Amygdala (tissue), 56 donors: ENCODE results near the gene GTF3A.

Experiments
- DNase-seq, 56 donors: peaks; one replicate each; lab custom pipeline; 2025; lab: John Stamatoyannopoulos, UW

Gene GTF3A

DNA sequence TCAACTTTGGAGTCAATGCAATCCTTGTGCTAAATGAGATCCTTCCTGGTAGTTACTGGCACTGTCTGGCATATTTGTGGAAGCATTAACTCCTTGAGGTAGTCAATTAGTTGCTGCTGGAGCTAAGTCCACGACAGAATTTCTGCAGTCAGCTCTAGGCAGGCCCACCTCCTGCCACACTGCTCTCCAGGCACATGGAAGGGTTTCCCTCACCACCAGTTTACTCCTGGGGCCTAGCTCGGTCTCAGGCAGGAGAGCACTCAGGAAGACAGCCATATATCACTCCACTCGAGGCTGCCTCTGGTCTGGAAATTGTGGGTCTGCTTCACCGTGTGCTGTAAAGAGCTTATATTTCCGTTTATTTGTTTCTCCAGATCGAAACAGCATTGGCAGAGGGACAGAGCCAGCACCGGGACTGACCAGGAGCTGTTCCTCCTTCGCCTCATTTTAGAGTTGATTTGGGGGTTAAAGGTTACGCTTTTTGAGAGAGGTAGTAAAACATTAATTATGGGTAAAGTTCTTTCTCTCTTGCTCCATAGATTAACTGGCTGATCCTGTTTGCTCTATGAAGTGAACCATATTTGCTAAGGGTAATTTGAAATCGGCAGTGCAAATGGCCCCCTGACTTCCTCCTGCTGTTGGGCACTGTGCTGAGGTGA lies 20.6 kb upstream of the GTF3A start:
- no peak for DNase-seq

DNA sequence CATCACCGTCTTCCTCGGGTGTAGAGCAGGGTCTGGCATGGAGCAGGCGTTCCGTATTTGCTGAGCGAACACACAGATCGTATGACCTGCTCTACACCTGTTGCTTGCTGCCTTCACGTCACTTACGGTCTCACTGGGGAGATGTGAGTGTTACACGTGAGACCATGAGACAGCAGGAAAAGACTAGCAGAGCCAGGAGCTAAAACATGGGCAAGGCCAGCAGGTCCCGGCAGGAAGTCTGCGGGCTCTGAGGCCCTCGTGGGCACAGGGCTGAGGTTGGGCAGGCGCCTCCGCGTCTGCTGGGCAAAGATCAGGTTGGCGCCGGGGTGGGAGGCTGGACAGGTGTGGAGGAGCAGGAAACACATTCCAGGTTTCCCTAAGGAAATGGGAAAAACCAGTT lies 19.7 kb upstream of the GTF3A start:
- DNase-seq = no peak

DNA sequence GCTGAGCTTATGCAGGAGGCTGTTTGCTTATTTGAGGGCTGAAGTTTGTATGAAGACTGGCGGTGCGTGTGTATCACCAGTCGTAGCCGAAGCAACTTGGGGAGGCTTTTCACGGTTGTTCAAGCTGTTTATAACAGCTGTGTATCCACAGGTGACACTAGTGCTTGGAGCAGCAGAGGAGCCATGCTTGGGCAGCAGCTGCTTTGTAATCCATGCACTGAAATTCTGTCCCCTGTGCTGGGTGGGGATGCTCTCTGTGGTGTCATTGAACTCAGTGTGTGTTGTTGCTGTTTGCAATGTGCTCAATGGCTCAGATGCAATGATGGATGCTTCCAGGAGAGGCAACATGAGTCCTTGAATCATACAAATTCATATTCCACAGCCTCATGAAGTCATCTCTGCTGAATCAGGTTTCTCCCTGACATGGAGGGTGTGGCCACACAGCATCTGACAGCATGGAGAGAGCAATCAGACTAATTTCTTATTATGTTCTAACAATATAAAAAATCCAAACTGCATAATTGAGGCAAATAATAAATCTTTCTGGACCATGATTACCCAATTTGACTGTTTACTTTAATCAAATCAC lies 18.8 kb upstream of the GTF3A start:
- DNase-seq = no peak

DNA sequence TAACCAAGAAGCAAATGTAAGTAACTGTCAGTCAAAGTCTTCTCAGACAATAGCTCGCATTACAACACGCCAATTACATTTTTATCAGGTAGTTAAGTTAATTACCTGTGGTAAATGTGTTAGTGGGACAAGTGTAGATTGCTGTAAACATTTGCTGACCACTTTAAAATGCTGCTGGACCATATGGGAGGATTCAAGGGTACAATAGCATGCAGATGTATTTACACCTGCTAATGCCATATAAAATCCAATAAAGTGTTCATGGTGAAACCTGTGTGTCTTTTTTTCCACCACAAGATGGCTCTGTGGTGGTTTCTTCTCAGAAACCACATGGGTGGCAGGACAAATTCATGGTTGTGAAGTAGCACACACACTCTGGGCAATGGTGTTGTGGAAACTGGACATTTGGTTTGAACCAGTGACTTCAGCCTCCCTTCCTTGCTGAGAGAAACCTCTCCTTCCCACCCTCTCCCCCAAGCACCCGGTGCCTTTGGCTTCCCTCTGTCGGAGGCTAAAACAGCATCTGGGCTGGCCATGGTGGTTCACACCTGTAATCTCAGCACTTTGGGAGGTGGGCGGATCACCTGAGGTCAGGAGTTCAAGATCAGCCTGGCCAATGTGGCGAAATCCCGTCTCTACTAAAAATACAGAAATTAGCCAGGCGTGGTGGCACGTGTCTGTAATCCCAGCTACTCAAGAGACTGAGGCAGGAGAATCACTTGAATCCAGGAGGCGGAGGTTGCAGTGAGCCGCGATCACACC lies 18.1 kb upstream of the GTF3A start:
- DNase-seq = no peak

DNA sequence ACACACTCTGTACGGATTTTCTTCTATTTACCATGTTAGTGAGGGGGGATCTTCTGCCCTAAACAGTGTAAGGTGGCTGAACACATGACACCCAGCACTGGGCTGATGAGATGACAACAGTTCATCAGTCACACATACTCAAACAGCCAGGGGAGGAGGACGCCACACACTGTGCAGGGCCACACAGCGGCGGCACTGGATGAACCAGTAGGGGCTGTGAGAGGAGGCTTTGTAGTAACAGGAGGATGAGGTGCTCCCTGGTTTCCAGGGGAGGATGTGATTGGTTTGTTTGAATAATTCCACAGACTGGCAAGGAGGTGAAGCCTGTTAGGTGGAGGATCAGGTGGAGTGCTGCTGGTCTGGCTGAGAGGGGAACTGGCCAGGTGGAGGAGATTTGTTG lies 16.3 kb upstream of the GTF3A start:
- DNase-seq = no peak

DNA sequence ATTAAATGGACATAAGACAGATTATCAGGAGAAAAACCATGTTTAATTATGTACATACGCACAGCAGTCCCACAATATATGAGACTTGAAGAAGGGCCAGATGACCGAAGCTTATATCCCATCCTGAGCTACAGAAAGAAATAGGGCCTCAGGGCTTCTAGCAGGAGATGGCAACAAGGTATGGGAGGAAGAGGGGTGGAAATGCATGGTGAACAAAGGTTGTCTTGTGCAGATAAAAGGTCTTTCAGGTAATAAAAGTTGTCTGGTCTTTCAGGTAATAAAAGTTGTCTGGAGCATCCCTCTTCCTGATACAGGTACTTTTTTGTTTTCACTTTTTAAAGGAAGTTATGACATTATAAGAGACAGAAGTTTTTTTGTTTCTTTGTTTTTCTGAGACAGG lies 15.4 kb upstream of the GTF3A start:
- no peak for DNase-seq

DNA sequence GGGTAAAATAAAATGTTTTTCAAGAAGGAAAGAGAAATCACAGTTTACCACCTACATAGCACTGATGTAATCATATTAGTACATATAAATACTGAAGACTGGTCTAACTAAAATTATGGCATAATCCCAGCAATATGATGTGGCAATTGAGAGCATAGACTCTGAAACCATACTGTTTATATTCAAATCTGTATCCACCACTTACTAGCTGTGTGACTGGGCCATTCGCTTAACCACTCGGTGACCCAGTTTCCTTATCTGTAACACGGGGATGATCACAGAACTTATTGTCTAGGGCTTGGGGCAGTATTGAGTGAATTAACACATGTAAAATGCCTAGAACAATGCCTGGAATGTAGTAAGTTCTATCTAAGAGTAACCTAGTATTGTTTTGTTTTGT lies 13.1 kb upstream of the GTF3A start:
- DNase-seq = no peak

DNA sequence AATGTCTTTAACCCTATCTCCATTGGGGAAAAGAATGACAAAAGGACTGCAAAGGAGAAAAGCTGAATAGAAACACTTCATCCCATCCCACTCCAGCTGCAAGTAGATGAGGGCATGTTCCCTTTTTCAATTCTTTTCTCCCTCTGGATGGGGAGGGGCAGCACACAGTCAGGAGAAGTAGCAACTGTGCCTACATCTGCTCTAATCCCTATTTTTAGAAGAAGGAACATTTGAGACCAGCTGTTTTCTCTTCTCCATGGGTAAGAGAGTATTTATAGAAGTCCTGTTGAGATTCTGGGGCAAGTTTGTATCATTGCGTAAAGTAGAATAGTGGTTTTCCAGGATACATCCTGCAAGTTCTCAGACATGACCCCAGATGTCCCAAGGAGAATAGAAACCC lies 9.3 kb upstream of the GTF3A start:
- DNase-seq = no peak

DNA sequence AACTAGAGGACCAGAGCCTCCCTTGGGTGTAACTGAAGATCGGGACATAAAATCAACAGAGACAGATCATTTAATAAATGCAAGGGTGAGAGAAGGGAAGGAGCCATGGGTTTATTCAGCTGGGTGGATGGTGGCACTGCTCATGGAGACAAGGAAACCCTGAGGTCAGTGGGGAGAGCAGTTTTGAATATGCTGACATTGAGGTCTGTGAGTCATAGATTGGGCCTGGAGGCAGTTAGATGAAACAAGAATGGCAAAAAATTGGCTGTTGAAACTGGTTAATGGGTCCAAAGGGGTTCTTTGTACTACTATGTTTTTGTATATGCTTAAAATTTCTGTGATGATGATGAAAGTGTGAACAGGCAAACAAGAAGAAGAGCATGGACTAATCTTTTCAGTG lies 5.1 kb upstream of the GTF3A start:
- no peak for DNase-seq

DNA sequence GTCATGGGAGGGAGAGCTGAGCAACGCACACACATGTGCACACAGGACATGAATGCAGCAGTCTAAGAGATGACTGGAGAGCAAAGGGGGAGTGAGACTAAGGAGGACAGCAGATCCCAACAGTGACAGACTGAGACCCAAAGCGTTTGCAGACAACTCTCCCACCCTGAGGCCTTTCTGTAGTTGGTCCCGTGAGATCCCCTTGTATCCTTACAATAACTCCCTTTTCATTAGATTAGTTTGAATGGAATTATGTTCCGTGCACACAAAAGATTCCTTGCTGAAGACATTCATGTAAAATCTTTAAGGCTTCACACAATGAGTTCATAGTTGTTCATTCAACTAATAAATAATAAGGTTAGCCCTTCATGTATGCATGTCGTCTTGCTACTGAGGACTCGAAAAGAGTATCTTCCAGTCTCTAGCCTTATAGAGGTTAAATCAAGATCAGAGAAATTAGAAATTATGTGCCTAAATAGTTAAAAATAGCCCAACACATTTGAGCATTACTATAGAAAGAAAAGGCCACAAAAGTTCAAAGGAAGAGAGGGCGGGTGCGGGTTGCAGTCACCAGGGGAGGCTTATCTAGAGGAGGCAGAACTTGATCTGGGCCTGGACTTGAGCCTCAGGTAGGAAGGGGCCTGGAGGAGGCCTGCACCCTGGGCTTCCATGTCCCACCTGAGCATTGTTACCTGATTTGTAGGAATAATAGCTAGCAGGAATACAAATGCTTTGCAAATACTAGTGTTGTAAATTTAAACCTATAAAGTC lies 3.1 kb upstream of the GTF3A start:
- no peak for DNase-seq

DNA sequence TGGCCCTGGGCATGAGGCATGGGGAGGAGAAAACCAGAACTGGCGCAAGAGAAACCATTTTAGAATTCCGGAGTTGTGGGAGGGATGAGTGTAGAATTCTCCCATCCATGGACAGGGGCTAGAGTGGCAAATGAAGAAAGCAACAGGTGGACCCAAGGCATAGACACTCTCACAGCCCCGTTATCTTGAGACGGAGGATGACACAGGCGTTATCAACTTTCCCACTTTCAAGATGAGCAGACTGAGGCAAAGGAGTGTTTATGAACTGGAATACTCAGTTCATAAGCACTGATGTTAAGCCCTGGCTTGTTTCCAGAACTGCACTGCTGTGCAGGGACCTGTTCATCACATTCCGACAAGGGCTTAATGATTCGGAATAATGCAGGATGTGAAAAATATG lies 1.1 kb upstream of the GTF3A start:
- peak in 2 of 56 donors; percentile 2 to 6 for DNase-seq

DNA sequence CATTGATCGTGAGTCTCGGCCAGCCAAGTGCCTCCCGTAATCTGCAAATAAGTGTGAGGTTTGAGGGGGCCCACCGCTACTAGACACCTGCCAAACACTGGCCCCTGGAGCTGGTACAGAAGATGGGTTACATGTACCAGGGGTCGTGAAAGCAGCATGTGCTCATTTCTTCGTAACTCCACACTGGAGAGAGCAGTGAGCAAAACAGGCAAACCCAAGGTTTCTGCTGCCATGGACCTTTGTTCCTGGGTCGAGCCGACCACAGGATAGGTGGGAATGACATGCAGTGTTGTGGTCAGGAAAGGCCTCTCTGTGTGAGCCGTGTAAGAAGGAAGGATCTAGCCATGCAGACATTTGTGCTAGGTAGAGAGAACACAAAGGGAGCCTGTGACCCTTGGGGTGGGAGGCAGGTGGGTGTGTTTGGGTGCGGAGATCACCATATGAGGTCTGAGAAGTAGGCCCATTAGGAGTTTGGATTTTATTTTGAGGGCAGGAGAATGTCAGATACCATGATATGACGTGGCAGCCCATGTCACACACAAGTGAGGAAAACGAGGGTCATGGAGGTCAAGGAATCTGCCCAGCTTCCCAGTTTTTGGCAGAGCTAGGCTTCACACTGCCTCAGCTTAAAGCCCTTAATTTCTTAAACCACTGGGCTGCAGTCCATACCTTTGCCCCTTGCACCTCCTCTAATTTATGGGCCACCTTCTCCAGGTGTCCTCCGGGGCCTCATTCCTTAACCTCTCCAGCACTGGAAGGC lies 919 bp downstream of the GTF3A start:
- no peak for DNase-seq

DNA sequence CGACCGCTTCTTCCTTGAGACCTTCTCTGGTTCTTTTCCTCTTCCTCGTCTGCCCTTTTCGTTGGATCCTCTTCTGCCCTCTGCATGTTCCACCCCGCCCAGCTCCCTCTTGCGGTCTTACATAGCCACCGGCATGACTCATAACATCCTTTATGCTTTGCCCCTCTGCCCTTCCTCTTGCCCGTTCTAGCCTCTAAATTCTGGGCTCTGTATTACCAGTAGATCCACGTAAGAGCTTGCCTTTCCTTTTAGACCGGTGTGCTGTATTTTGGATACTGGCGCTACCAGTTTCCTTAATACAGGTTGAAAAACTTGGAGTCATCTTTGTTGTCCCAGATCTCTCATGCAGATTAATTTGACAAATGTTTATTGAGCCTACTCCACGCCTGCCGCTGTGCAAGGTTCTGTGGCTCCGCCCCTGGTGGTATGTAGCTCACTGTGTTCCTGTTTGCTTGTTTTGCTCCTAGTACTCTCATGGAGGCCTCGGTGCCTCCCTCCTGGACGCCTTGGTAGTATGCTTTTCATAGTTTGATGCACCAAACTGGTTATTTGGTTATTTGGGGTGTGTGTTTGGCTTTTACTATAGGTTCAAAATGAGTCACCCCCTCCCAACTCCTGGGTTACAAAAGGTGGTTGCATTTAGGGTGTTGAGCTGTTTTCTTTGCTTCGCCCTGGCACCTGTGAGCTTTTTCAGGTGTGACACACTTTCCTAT lies 1.7 kb downstream of the GTF3A start:
- DNase-seq = peak in 22 of 56 donors; percentile 7 to 45 (median 21)

DNA sequence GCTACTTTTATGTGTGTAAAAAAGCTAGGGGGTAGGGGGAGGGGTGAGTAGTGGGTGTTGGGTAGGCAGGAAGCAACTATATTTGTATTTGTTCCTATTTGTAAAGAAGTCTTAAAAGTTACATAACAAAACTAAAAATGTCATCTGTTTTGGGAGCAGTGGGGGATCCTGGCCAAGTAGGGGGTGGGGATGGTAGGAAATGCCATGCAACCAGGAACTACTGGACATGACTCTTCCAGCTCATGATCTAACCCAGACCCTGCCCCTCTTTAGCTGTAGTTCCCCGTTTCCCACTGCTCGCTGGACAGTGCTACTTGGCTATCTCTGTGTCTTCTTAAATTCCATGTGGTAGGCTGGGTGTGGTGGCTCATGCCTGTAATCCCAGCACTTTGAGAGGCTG lies 3.2 kb downstream of the GTF3A start:
- no peak for DNase-seq

DNA sequence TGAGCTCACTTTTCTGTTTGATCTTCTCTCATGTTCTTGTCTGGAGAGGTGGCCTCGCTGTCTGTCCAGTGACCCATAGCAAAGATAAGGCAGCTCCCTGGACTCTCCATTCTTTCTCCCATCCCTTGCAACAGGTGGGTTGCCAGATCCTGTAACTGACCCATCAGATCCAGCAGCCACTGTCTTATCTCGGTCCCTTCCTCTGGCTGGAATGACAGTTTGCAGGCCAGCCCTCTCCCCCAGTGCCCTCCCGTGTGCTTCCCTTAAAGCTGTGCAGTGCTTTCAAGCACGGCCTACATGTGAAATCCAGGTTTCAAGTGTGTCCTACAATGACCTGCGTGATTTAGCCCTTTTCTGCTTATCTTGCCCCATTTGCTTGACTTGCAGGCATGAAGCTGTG lies 3.7 kb downstream of the GTF3A start:
- no peak for DNase-seq

DNA sequence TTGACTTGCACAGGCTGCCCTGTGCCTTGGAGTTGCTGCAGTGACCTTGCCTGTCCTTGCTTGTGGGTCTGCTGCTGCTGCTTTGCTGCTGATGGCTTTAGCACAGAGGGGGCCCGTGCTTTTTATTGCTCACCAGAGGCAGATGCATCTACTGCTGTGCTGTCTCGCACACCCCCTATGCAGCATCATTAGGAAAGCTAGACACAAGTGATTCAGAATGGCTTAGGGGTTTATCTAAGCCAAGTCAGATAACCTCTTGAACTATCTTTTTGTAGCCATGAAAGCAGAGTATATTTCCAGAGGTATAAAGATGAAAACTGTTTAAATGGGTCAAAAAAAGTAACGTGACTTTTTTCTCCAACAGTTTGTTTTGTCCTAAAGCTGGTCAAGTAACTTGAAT lies 7.8 kb downstream of the GTF3A start:
- DNase-seq = no peak

DNA sequence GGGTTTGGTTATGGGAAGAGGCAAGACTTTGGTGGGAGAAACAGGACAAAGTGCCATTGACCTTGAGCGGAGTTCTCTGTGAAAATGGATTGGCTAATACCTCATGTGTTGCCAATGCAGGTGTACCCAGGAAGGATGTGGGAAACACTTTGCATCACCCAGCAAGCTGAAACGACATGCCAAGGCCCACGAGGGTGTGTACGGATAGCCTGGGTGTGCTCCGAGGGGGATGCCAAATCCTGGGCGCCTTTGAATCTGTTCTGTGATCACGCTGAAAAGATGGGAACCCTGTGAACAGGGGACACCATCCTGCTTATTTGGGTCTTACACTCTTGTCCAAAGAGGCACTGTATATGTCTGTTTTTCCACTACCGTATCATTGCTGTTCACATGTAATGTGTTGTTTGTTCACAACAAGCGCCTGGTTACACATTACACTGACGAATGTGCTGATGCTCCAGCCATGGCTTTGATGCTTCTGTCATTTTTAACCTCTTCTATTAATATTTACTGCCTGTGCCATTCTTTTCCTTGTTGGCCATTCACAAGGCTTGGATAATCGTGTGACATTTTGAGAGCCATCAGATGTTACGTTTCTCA lies 8.3 kb downstream of the GTF3A start:
- DNase-seq = no peak

DNA sequence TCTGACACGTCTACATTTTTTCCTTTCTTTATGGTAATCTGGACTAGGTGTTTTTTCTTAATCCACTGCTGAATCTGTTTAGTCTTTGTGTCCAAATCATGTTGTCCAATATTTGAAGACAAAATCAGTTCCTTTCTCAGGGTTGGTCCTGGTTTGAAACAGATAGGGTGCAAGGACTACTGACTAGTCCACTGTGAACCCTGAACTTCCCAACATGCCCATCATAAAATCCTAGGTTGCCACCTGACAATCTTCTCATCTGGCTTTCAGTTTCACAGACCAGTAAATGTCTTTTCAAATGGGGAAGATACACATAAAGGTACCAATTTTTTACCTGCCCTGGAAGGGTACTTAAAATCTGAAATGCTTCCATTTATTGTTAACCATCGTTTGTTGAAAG lies 12.7 kb downstream of the GTF3A start:
- DNase-seq = no peak

DNA sequence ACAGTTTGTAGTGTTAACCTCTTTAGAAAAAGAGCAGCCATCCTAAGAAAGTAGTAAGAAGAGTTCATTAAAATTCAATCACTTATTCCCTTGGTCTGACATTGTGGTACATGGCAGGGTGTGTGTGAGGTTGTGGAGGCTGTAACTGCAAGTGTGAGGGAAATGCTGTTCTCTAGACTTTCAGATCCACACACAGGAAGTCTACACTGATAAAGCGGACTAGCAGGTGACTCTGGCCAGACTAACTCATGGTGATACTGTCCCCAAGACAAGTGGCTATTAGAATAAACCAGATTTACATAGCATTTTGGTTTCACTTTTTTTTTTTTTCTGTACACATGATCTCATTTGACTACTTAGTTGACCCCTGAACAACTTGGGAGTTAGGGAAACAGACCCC lies 16.0 kb downstream of the GTF3A start:
- DNase-seq = no peak
